Muscle of leg (tissue), 11 donors: ENCODE results near the gene RABL3. TPM values are rescaled to one million over a fixed set of nuclear protein-coding genes. Genes with fewer than 3 reads are reported as not detected.
A peak's percentile ranks its signal among the peaks of the same experiment; 100 is the strongest.

Experiments
- DNase-seq: peaks from one replicate; pipeline ENCODE4 v3.0.0; 2013
- H3K27ac ChIP-seq: one replicate; pipeline ENCODE4 v1.5.1; 2013; ENCODE audit warnings: mild to moderate bottlenecking, low read length, control low read depth
- H3K27me3 ChIP-seq: one replicate; pipeline ENCODE4 v1.6.1; 2013; ENCODE audit warnings: low read length; ENCODE audit not compliant: control insufficient read depth, insufficient read depth
- H3K36me3 ChIP-seq: one replicate; pipeline ENCODE4 v1.6.1; 2013; ENCODE audit warnings: low read length; ENCODE audit not compliant: control insufficient read depth, insufficient read depth
- H3K4me1 ChIP-seq: one replicate; pipeline ENCODE4 v1.6.1; 2013; ENCODE audit warnings: low read length; ENCODE audit not compliant: control insufficient read depth, insufficient read depth
- H3K4me3 ChIP-seq: one replicate; pipeline ENCODE4 v1.5.1; 2013; ENCODE audit warnings: low read length, control low read depth
- H3K9me3 ChIP-seq: replicated peaks from 2 replicates; pipeline ENCODE4 v1.6.1; 2013; ENCODE audit warnings: low read depth, low read length; ENCODE audit not compliant: control insufficient read depth
- WGBS: methylation state at CpG from one replicate; pipeline ENCODE4 v1.1.5; 2013; ENCODE audit warnings: missing lambda C conversion rate; ENCODE audit not compliant: insufficient coverage; 5-methylcytosine and 5-hydroxymethylcytosine counted together
- polyA plus RNA-seq, 8 donors: library from polyadenylated mRNA; unstranded; fragments of 120-200 nt; gene quantifications; one replicate each; pipeline versions ENCODE4 v1.2.1 to v1.2.3, GENCODE V29; 2013; ENCODE audit warnings: inconsistent platforms in 1 of 8, low replicate concordance in 1 of 8; ENCODE audit not compliant: insufficient read length in 8 of 8, insufficient read depth in 1 of 8
- total RNA-seq: library from RNA; stranded (reverse); fragments of 120-200 nt; gene quantifications from one replicate; pipeline ENCODE4 v1.2.4, GENCODE V29; 2013

The RABL3 gene
- total and polyA plus RNA-seq, 9 donors = 14.7 to 23.0 (median 22.0) TPM

DNA sequence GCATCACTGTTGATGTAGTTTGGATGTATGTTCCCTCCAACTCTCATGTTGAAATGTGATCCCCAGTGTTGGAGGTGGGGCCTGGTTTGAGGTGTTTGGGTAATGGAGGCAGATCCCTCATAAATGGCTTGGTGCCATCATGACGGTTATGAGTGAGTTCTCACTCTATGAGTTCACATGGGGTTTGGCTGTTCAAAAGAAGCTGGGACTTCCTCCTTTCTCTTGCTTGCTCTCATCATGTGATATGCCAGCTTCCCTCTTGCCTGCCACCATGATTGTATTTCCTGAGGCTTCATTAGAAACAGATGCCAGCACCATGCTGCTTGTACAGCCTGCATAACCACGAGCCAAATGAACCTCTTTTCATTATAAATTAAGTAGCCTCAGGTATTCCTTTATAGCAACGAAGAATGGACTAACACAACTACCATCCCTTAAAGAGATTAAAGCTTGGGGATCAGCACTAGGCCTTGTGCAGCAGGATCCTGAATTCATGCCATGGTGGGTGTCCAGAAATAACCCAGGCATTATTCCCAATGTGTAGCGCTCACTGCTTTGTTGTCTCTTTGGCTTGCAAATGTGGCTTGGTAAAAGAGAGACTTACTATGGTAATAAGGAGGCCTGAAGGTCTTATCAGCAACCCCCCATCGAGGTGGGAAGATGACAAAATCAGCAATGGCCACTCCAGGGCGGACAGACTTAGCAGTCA lies 104.3 kb downstream of the RABL3 start:
- no peak overlapping the region for H3K4me3 ChIP-seq
- H3K9me3 ChIP-seq = no peaks in the 10 kb centered on the region
- no peak overlapping the region for H3K27ac ChIP-seq
- 80% methylated on average over 4 of the region's 6 CpGs for WGBS
- DNase-seq = peak; percentile 15
- H3K27me3 ChIP-seq = no peaks in the 10 kb centered on the region
- no peaks in the 10 kb centered on the region for H3K4me1 ChIP-seq
- no peaks in the 10 kb centered on the region for H3K36me3 ChIP-seq

DNA sequence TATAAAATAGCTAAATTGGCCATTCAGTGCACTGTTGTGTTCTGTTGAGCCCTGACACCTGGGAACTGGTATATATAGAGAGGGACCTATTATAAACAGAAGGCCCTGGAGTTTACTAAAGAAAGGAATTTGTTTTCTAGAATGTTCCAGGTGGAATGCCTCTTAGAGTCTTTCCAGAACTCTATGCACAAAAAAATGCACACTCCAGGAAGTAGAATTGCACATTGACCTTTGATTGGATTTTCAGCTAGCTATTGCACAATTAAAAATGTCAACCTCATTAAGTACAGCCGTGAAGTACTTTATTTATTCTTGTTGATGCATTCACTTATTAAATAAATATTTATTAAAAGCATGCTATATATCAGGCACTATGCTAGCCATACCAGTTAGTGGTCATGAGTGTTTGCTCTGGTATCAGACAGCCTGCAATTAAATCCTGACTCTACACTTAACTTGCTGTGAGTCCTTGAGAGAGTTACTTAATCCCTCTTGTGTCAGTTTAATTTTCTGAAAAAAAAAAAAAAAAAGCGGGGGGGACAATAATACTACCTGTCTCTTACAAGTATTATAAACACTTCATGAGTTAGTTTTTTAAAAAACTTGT lies 105.4 kb downstream of the RABL3 start:
- Histone ChIP-seq H3K4me1 (no peaks in the 10 kb centered on the region), H3K4me3 (no peak overlapping the region), H3K36me3 (no peaks in the 10 kb centered on the region), H3K27ac (no peak overlapping the region), H3K9me3 (no peaks in the 10 kb centered on the region), H3K27me3 (no peaks in the 10 kb centered on the region)
- no CpG with 5 or more reads among the region's 2 CpGs for WGBS
- DNase-seq = no peak

Other genes starting within 250 kb of the RABL3 start
- 131 TPM for gene NDUFB4, start 146.2 kb downstream of the RABL3 start, total RNA-seq
- gene NDUFB4, start 146.2 kb downstream of the RABL3 start, polyA plus RNA-seq = 100 to 1,000 TPM; 164 to 194 (median 177) TPM
- gene HGD, start 60.3 kb downstream of the RABL3 start, total RNA-seq = 0.09 TPM
- gene HGD, start 60.3 kb downstream of the RABL3 start, polyA plus RNA-seq = 1 to 10 TPM in 1 of 8 donors, under 1 TPM in 5, not detected in 2; 0.16 to 1.1 (median 0.47) TPM
- 11.2 TPM for gene GTF2E1, start 228 bp upstream of the RABL3 start, total RNA-seq
- 10 to 100 TPM in 5 of 8 donors, 1 to 10 TPM in 3; 8.5 to 11.3 (median 10.2) TPM for gene GTF2E1, start 228 bp upstream of the RABL3 start, polyA plus RNA-seq
- under 0.01 TPM for gene STXBP5L, start 165.7 kb upstream of the RABL3 start, total RNA-seq
- gene STXBP5L, start 165.7 kb upstream of the RABL3 start, polyA plus RNA-seq = under 1 TPM in 7 of 8 donors, not detected in 1; 0.01 to 0.09 (median 0.01) TPM